IPS DF 4.7 (cell line): Measurements from ENCODE around the gene DTX1.
"Not testable (repeated sequence)": the region's sequence is repeated elsewhere in the genome, so short reads cannot be mapped to it uniquely, and the experiment has no call there.

Experiments used
- DNase-seq: peaks from one replicate; pipeline ENCODE4 v3.0.0-alpha.2; 2013; ENCODE audit warnings: low spot score; ENCODE audit errors: extremely low read depth

Gene DTX1

GRCh38 chr12:113135178-113136127 is 78.9 kb downstream of the DTX1 start, which contains the start of gene RASAL1:
RASAL1 (minus strand) TSS chr12:113135761; CDS start chr12:113135462, 299 bp downstream.
- no peak for DNase-seq

GRCh38 chr12:113136128-113136989 is 79.8 kb downstream of the DTX1 start:
- DNase-seq = no peak

DNA sequence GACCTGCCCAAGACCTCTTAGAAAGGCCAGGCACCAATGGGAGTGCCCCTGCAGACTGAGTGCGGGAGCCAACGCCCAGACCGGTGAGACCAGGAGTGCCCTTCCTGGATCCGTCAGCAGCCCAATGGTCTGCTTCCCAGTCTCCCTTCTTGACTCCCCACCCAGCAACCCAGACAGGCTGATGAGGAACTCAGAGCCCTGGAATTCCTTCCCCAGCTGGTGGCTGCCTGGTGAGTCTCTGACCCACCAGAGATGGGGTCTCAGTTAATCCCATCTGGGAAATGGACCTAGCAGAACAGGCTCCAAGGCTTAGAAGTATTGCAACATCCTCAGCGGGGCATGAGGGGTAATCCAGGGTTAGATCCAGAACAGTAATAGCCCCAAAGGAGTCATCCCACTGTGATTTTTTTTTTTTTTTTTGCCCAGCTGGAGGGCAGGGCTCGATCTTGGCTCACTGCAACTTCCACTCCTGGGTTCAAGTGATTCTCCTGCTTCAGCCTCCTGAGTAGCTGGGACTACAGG is 80.5 kb downstream of the DTX1 start:
- DNase-seq = no peak

GRCh38 chr12:113137861-113138783 is 81.6 kb downstream of the DTX1 start:
- DNase-seq = no peak

- no peak for DNase-seq
These were observed 82.3 kb downstream of the DTX1 start for GRCh38 chr12:113138826-113139225.

DNA sequence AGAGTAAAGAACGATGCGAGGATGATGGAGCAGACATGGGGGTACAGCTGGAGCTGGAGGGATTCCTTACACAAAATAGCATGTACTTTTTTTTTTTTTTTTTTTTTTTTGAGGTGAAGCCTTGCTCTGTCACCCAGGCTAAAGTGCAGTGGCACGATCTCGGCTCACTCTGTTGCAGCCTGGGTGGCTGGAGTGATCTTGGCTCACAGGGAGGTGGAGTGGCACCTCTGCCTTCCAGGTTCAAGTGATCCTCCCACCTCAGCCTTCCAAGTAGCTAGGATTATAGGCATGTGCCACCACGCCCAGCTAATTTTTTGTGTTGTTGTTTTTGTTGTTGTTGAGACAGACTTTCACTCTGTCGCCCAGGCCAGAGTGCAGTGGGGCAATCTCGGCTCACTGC is 84.2 kb downstream of the DTX1 start:
- no peak for DNase-seq

- not testable (repeated sequence) for DNase-seq
These were observed 85.2 kb downstream of the DTX1 start for GRCh38 chr12:113141716-113142115.

GRCh38 chr12:113142173-113142885 is 85.8 kb downstream of the DTX1 start:
- no peak for DNase-seq

DNA sequence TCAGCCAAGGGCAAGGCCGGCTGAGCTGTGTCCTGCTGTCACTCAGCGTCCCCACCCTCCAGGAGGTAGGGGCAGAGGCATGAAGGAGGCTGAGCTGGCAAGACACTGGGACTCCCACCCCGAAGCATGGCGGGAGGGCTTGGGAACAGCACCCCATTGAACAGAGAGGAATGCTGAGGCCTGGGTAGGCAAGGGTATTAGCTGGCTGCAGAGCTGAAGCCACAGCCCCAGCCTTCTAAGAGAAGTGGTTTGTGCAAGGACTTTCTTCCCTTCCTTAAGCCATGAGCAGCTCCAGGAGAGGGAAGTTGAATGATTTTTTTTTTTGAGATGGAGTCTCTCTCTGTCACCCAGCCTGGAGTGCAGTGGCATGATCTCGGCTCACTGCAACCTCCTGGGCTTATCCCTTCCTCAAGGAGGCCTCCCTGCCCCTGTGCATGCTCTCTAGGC is 86.4 kb downstream of the DTX1 start:
- DNase-seq = no peak

DNA sequence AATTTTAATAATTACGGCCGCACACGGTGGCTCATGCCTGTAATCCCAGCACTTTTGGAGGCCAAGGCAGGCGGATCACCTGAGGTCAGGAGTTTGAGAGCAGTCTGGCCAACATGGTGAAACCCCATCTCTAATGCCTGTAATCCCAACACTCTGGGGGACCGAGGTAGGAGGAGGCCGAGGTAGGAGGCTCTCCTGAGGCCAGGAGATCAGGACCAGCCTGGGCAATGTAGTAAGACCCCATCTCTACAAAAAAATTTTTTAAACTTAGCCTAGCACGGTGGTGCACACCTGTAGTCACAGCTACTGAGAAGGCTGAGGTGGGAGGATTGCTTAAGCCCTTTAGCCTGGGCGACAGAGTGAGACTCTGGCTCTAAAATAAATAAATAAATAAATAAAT is 87.4 kb downstream of the DTX1 start:
- DNase-seq = no peak

- DNase-seq = no peak
These were observed 88.3 kb downstream of the DTX1 start for GRCh38 chr12:113144806-113145205.

DNA sequence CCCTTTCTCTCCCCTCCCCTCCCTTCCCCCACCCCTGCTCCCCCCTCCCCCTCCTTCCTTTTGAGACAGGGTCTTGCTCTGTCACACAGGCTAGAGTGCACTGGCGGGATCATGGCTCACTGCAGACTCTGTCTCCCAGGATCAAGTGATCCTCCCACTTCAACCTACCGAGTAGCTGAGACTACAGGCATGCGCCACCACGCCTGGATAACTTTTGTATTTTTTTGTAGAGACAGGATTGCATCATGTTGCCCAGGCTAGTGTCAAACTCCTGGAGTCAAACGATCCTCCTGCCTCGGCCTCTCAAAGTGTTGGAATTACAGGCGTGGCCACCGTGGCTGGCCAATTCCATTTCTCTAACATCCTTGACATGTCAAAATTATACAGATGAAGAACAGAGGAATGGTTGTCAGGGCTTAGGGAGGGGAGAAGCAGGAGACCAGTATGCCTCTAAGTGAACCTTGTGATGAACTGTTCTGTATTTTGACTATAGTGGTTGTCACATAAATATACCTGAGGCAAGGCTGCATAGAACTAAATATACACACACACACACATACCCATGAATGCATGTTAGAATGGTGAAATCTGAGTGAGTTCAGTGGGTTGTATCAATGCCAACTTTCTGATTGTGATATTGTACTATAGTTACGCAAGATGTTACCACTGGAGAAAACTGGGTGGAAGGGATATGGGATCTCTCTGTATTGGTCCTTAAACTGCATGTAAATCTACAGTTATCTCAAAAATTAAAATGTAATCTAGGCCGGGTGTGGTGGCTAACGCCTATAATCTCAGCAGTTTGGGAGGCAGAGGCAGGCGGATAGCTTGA is 89.4 kb downstream of the DTX1 start:
- DNase-seq = no peak

GRCh38 chr12:113146999-113147398 is 90.5 kb downstream of the DTX1 start:
- no peak for DNase-seq
